Measurements from ENCODE around the gene EPG5. TPM values are rescaled to one million over a fixed set of nuclear protein-coding genes. Genes with fewer than 3 reads are reported as not detected.

EPG5 gene
- total RNA-seq, 1 donor from 2014 or later, result 29.0 TPM

- Histone ChIP-seq H3K9me3 (ENCODE audit: insufficient read depth, low read depth, low read length) (no peaks in the 10 kb centered on the region), H3K4me2 (ENCODE audit: low read length) (peak overlapping the region; percentile 49), H3K27me3 (ENCODE audit: insufficient read depth, low read length) (no peaks in the 10 kb centered on the region), H3K36me3 (ENCODE audit: insufficient read depth, low read length) (peaks cover 50% of the 10 kb centered on the region), H3K4me3 (ENCODE audit: insufficient read depth, low read depth, low read length) (no peak overlapping the region), H3K4me1 (ENCODE audit: insufficient read depth, low read length) (peaks cover 38% of the 10 kb centered on the region), H3K27ac (ENCODE audit: low read depth, low read length) (peak overlapping the region; percentile 79), H3K79me2 (ENCODE audit: insufficient read depth, low read length) (peaks cover 24% of the 10 kb centered on the region), H3K9ac (ENCODE audit: low read length) (peak overlapping the region; percentile 47), H4K20me1 (ENCODE audit: insufficient read depth, low read length) (no peaks in the 10 kb centered on the region), H2AFZ (ENCODE audit: low read depth, low read length) (no peak overlapping the region)
- TF ChIP-seq CTCF (IDR thresholded peaks at IDR 0.05; ENCODE audit: insufficient read depth, low read depth, low read length) (no peak), EZH2 (IDR thresholded peaks at IDR 0.05; ENCODE audit: insufficient read depth, low read length) (no peak)
- FAIRE-seq, result peak; percentile 56
- Mint-ChIP-seq H3K27ac (ENCODE audit: unreplicated experiment) (peak overlapping the region; percentile 93), H3K36me3 (ENCODE audit: low read depth, unreplicated experiment) (peaks cover 34% of the 10 kb centered on the region), H3K27me3 (ENCODE audit: low read depth, unreplicated experiment) (no peaks in the 10 kb centered on the region), H3K4me3 (ENCODE audit: unreplicated experiment) (no peak overlapping the region), H3K9me3 (ENCODE audit: unreplicated experiment) (no peaks in the 10 kb centered on the region), H3K4me1 (ENCODE audit: low read depth, unreplicated experiment) (peaks cover 52% of the 10 kb centered on the region)
- DNase-seq (ENCODE audit: low read depth), result peak; percentile 87
Measured at GRCh38 chr18:45951016-45951714, 16.0 kb downstream of the EPG5 start.

GRCh38 chr18:45945669-45946068, 21.5 kb downstream of the EPG5 start:
- no peak overlapping the region for H3K4me3 Mint-ChIP-seq (ENCODE audit: unreplicated experiment)
- peaks cover 22% of the 10 kb centered on the region for H3K36me3 Mint-ChIP-seq (ENCODE audit: low read depth, unreplicated experiment)
- H3K27me3 Mint-ChIP-seq (ENCODE audit: low read depth, unreplicated experiment), result no peaks in the 10 kb centered on the region
- H3K36me3 ChIP-seq (ENCODE audit: insufficient read depth, low read length), result peaks cover 58% of the 10 kb centered on the region
- H3K4me1 Mint-ChIP-seq (ENCODE audit: low read depth, unreplicated experiment), result peaks cover 6% of the 10 kb centered on the region
- no peaks in the 10 kb centered on the region for H3K9me3 ChIP-seq (ENCODE audit: insufficient read depth, low read depth, low read length)
- no peak overlapping the region for H3K27ac Mint-ChIP-seq (ENCODE audit: unreplicated experiment)
- no peak for TF ChIP-seq CTCF (IDR thresholded peaks at IDR 0.05; ENCODE audit: insufficient read depth, low read depth, low read length)
- no peak for TF ChIP-seq EZH2 (IDR thresholded peaks at IDR 0.05; ENCODE audit: insufficient read depth, low read length)
- no peak for DNase-seq (ENCODE audit: low read depth)
- no peak overlapping the region for H3K9ac ChIP-seq (ENCODE audit: low read length)
- no peak overlapping the region for H3K4me2 ChIP-seq (ENCODE audit: low read length)
- no peak overlapping the region for H3K27ac ChIP-seq (ENCODE audit: low read depth, low read length)
- H3K27me3 ChIP-seq (ENCODE audit: insufficient read depth, low read length), result no peaks in the 10 kb centered on the region
- no peak for FAIRE-seq
- no peaks in the 10 kb centered on the region for H3K9me3 Mint-ChIP-seq (ENCODE audit: unreplicated experiment)
- H4K20me1 ChIP-seq (ENCODE audit: insufficient read depth, low read length), result no peaks in the 10 kb centered on the region
- H3K4me1 ChIP-seq (ENCODE audit: insufficient read depth, low read length), result peaks cover 4% of the 10 kb centered on the region
- H3K79me2 ChIP-seq (ENCODE audit: insufficient read depth, low read length), result no peaks in the 10 kb centered on the region
- no peak overlapping the region for H2AFZ ChIP-seq (ENCODE audit: low read depth, low read length)
- H3K4me3 ChIP-seq (ENCODE audit: insufficient read depth, low read depth, low read length), result no peak overlapping the region

GRCh38 chr18:45940724-45941123, 26.4 kb downstream of the EPG5 start:
- H3K36me3 ChIP-seq (ENCODE audit: insufficient read depth, low read length), result peaks cover 57% of the 10 kb centered on the region
- no peaks in the 10 kb centered on the region for H3K79me2 ChIP-seq (ENCODE audit: insufficient read depth, low read length)
- FAIRE-seq, result no peak
- H3K27me3 ChIP-seq (ENCODE audit: insufficient read depth, low read length), result no peaks in the 10 kb centered on the region
- peak; percentile 16 for DNase-seq (ENCODE audit: low read depth)
- Mint-ChIP-seq H3K27ac (ENCODE audit: unreplicated experiment) (no peak overlapping the region), H3K4me3 (ENCODE audit: unreplicated experiment) (no peak overlapping the region), H3K9me3 (ENCODE audit: unreplicated experiment) (no peaks in the 10 kb centered on the region), H3K27me3 (ENCODE audit: low read depth, unreplicated experiment) (no peaks in the 10 kb centered on the region), H3K36me3 (ENCODE audit: low read depth, unreplicated experiment) (peaks cover 21% of the 10 kb centered on the region), H3K4me1 (ENCODE audit: low read depth, unreplicated experiment) (peaks cover 4% of the 10 kb centered on the region)
- H3K4me1 ChIP-seq (ENCODE audit: insufficient read depth, low read length), result peaks cover 5% of the 10 kb centered on the region
- H3K4me3 ChIP-seq (ENCODE audit: insufficient read depth, low read depth, low read length), result no peak overlapping the region
- no peak overlapping the region for H3K27ac ChIP-seq (ENCODE audit: low read depth, low read length)
- TF ChIP-seq CTCF (IDR thresholded peaks at IDR 0.05; ENCODE audit: insufficient read depth, low read depth, low read length), result no peak
- no peak for TF ChIP-seq EZH2 (IDR thresholded peaks at IDR 0.05; ENCODE audit: insufficient read depth, low read length)
- H3K9me3 ChIP-seq (ENCODE audit: insufficient read depth, low read depth, low read length), result no peaks in the 10 kb centered on the region
- H2AFZ ChIP-seq (ENCODE audit: low read depth, low read length), result no peak overlapping the region
- H3K9ac ChIP-seq (ENCODE audit: low read length), result no peak overlapping the region
- no peaks in the 10 kb centered on the region for H4K20me1 ChIP-seq (ENCODE audit: insufficient read depth, low read length)
- H3K4me2 ChIP-seq (ENCODE audit: low read length), result no peak overlapping the region
